B cell (primary cell): ENCODE results near the gene ZNF730. TPM values are rescaled to one million over a fixed set of nuclear protein-coding genes. Genes with fewer than 3 reads are reported as not detected.
"Not testable (repeated sequence)": the region's sequence is repeated elsewhere in the genome, so short reads cannot be mapped to it uniquely, and the experiment has no call there.

Source experiments
- ATAC-seq: fragments of 200-7000 bp; cut with Tn5 transposase; one replicate; pipeline ENCODE4 v1.10.0; 2021; ENCODE audit warnings: low read depth, mild to moderate bottlenecking, moderate number of reproducible peaks, moderate library complexity
- CTCF ChIA-PET: fragments of 350-600 bp; sonication (Branson Sonifier 250); formaldehyde crosslinking; loops from one replicate; lab custom pipeline; 2021; ENCODE audit warnings: antibody characterized with exemption, inconsistent platforms; lab: Charles Lee
- POLR2A ChIA-PET: fragments of 350-600 bp; sonication (Branson Sonifier 250); formaldehyde crosslinking; loops from one replicate; lab custom pipeline; 2021; ENCODE audit warnings: antibody characterized with exemption; lab: Charles Lee
- DNase-seq: peaks from one replicate; pipeline ENCODE4 v3.0.0; 2013
- H2AFZ ChIP-seq: 2 replicates; pipeline ENCODE4 v1.6.1; 2012; ENCODE audit warnings: mild to moderate bottlenecking, low read depth, low read length; ENCODE audit not compliant: insufficient read depth, poor library complexity, severe bottlenecking
- H3K27ac ChIP-seq, 2 donors: 1 replicate in 1 of 2; 2 replicates in 1 of 2; pipeline ENCODE4 v1.5.1; 2012 to 2013; ENCODE audit warnings: low read length in 2 of 2, mild to moderate bottlenecking in 2 of 2, moderate library complexity in 1 of 2
- H3K27me3 ChIP-seq, 4 experiments: fragments of 200-600 bp in 1 of 4; sonication (generic) in 1 of 4; replicated peaks in 1 of 4; 1 replicate in 2 of 4; 2 replicates in 2 of 4; pipeline versions ENCODE4 v1.6.1 to v1.7.0; 2013 to 2016; ENCODE audit warnings: low read length in 3 of 4, mild to moderate bottlenecking in 2 of 4, mixed read lengths in 1 of 4, moderate library complexity in 1 of 4; ENCODE audit not compliant: insufficient read depth in 4 of 4, control insufficient read depth in 3 of 4; ENCODE audit errors: control extremely low read depth in 1 of 4
- H3K36me3 ChIP-seq, 2 experiments: replicated peaks in 1 of 2; 1 replicate in 1 of 2; 2 replicates in 1 of 2; pipeline versions ENCODE4 v1.6.1 to v1.7.1; 2013; ENCODE audit warnings: low read length in 1 of 2; ENCODE audit not compliant: insufficient read depth in 2 of 2, control insufficient read depth in 1 of 2; ENCODE audit errors: control extremely low read depth in 1 of 2, extremely low read depth in 1 of 2
- H3K4me1 ChIP-seq, 2 donors: fragments of 200-600 bp in 1 of 2; sonication (generic) in 1 of 2; 1 replicate in 1 of 2; 2 replicates in 1 of 2; pipeline versions ENCODE4 v1.5.1 to v1.6.1; 2013 to 2017; ENCODE audit warnings: low read length in 2 of 2; ENCODE audit not compliant: control insufficient read depth in 2 of 2, insufficient read depth in 2 of 2
- H3K4me2 ChIP-seq: replicated peaks from 2 replicates; pipeline ENCODE3; 2012; ENCODE audit warnings: mild to moderate bottlenecking, low read depth, low read length; ENCODE audit not compliant: poor library complexity, severe bottlenecking
- H3K4me3 ChIP-seq, 5 experiments: fragments of 200-600 bp in 1 of 5; sonication (generic) in 1 of 5; 1 replicate in 3 of 5; 2 replicates in 2 of 5; pipeline versions ENCODE4 v1.5.1 to v1.7.0; 2011 to 2016; ENCODE audit warnings: low read length in 4 of 5, mild to moderate bottlenecking in 4 of 5, low read depth in 2 of 5, control low read depth in 1 of 5, moderate library complexity in 1 of 5; ENCODE audit not compliant: insufficient read depth in 1 of 5; ENCODE audit errors: control extremely low read depth in 1 of 5, extremely low read depth in 1 of 5
- H3K79me2 ChIP-seq: fragments of 200-600 bp; sonication (generic); one replicate; pipeline ENCODE4 v1.6.0; 2016; ENCODE audit warnings: low read length; ENCODE audit not compliant: control insufficient read depth, insufficient read depth
- H3K9ac ChIP-seq: fragments of 200-600 bp; sonication (generic); 2 replicates; pipeline ENCODE4 v1.6.1; 2017; ENCODE audit warnings: mild to moderate bottlenecking, low read length, moderate library complexity
- H3K9me3 ChIP-seq, 3 donors: one replicate each; pipeline versions ENCODE4 v1.6.1 to v1.7.1; 2013; ENCODE audit warnings: low read length in 2 of 3; ENCODE audit not compliant: control insufficient read depth in 2 of 3, insufficient read depth in 1 of 3; ENCODE audit errors: control extremely low read depth in 1 of 3
- H4K20me1 ChIP-seq: 2 replicates; pipeline ENCODE4 v1.6.0; 2012; ENCODE audit warnings: mild to moderate bottlenecking, low read length; ENCODE audit not compliant: insufficient read depth, control insufficient read depth, poor library complexity, severe bottlenecking
- H3K27ac Mint-ChIP-seq: one replicate; pipeline ENCODE4 v1.8.0; 2021; ENCODE audit warnings: mixed read lengths
- H3K27me3 Mint-ChIP-seq: one replicate; pipeline ENCODE4 v1.8.0; 2021; ENCODE audit warnings: mixed read lengths
- H3K4me1 Mint-ChIP-seq: one replicate; pipeline ENCODE4 v1.8.0; 2021; ENCODE audit warnings: mixed read lengths
- H3K4me3 Mint-ChIP-seq: one replicate; pipeline ENCODE4 v1.8.0; 2021; ENCODE audit warnings: mixed read lengths
- H3K9me3 Mint-ChIP-seq: one replicate; pipeline ENCODE4 v1.8.0; 2022; ENCODE audit warnings: mixed read lengths; ENCODE audit not compliant: insufficient read depth
- CTCF ChIP-seq: fragments of 200-600 bp; IDR thresholded peaks from one replicate; pipeline ENCODE4 v1.8.0; 2022; ENCODE audit warnings: antibody characterized with exemption, mild to moderate bottlenecking
- EZH2 ChIP-seq: IDR thresholded peaks from 2 replicates; pipeline ENCODE4 v1.6.1; 2012; ENCODE audit warnings: borderline replicate concordance, low read depth, mild to moderate bottlenecking, moderate library complexity, low read length; ENCODE audit not compliant: insufficient read depth, poor library complexity, severe bottlenecking
- WGBS: methylation state at CpG from one replicate; pipeline ENCODE4 v1.1.5; 2013; ENCODE audit warnings: missing lambda C conversion rate; ENCODE audit not compliant: insufficient coverage; 5-methylcytosine and 5-hydroxymethylcytosine counted together
- intact Hi-C: fragments of 100-400 bp; cut with micrococcal nuclease; formaldehyde crosslinking; loops from one replicate; pipeline ENCODE4 v1.10.0; 2022
- polyA plus RNA-seq: library from polyadenylated mRNA; depleted of rRNA; stranded (reverse); fragments of >200 nt; gene quantifications from 2 replicates; pipeline ENCODE4 v1.2.3, GENCODE V29; 2012
- total RNA-seq, 2 donors: library from RNA; stranded (reverse); fragments of 120-200 nt in 1 of 2; gene quantifications; 1 replicate in 1 of 2; 2 replicates in 1 of 2; pipeline versions ENCODE4 v1.2.3 to v1.2.4, GENCODE V29; 2013 to 2022

ZNF730 gene
- total and polyA plus RNA-seq, 2 donors (not counting 1 experiment from before 2014, with no cell fraction given) = 0.22 to 0.86 TPM

DNA sequence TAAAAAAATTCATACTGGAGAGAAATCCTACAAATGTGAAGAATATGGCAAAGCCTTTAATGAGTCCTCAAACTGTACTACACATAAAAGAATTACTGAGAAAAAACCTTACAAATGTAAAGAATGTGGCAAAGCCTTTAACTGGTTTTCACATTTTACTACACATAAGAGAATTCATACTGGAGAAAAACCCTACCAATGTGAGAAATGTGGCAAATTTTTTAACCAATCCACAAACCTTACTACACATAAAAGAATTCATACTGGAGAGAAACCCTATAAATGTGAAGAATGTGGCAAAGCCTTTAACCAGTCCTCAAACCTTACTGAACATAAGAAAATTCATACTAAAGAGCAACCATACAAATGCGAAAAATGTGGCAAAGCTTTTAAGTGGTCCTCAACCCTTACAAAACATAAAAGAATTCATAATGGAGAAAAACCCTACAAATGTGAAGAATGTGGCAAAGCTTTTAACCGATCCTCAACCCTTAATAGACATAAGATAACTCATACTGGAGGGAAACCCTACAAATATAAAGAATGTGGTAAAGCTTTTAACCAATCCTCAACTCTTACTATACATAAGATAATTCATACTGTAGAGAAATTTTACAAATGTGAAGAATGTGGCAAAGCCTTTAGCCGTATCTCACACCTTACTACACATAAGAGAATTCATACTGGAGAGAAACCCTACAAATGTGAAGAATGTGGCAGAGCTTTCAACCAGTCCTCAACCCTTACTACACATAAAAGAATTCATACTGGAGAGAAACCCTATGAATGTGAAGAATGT is 29.0 kb downstream of the ZNF730 start:
- WGBS = no CpG with 5 or more reads among the region's 3 CpGs
- Histone ChIP-seq H3K27me3 (no peaks in the 10 kb centered on the region), H3K4me3 (no peak overlapping the region), H3K27ac (no peak overlapping the region), H2AFZ (no peak overlapping the region), H3K4me1 (no peaks in the 10 kb centered on the region), H3K79me2 (no peaks in the 10 kb centered on the region), H3K4me2 (no peak overlapping the region), H3K9ac (no peak overlapping the region), H4K20me1 (no peaks in the 10 kb centered on the region), H3K36me3 (no peaks in the 10 kb centered on the region), H3K9me3 (peaks cover 5 to 28% (median 26%) of the 10 kb centered on the region in 3 donors)
- ATAC-seq (no peak), DNase-seq (no peak)
- TF ChIP-seq EZH2 = no peak
- TF ChIP-seq CTCF = no peak
- no peak overlapping the region for H3K4me3 Mint-ChIP-seq
- H3K27ac Mint-ChIP-seq = no peak overlapping the region
- no peaks in the 10 kb centered on the region for H3K4me1 Mint-ChIP-seq
- ChIA-PET POLR2A (no interaction called here), CTCF (no interaction called here)
- H3K9me3 Mint-ChIP-seq = peaks cover 17% of the 10 kb centered on the region
- intact Hi-C loops = no loop called here
- H3K27me3 Mint-ChIP-seq = no peaks in the 10 kb centered on the region

- Histone ChIP-seq H3K4me3 (no peak overlapping the region), H3K4me1 (no peaks in the 10 kb centered on the region), H3K9ac (no peak overlapping the region), H3K4me2 (no peak overlapping the region), H3K27ac (no peak overlapping the region), H4K20me1 (no peaks in the 10 kb centered on the region), H3K9me3 (peaks cover 0 to 23% (median 0%) of the 10 kb centered on the region in 3 donors), H2AFZ (no peak overlapping the region), H3K79me2 (no peaks in the 10 kb centered on the region), H3K27me3 (no peaks in the 10 kb centered on the region), H3K36me3 (no peaks in the 10 kb centered on the region)
- ChIA-PET CTCF (no interaction called here), POLR2A (no interaction called here)
- TF ChIP-seq CTCF (no peak), EZH2 (no peak)
- Mint-ChIP-seq H3K27ac (no peak overlapping the region), H3K4me1 (no peaks in the 10 kb centered on the region), H3K4me3 (no peak overlapping the region), H3K9me3 (peaks cover 4% of the 10 kb centered on the region), H3K27me3 (no peaks in the 10 kb centered on the region)
- ATAC-seq (no peak), DNase-seq (no peak)
- 98% methylated on average over 14 of the region's 23 CpGs for WGBS
- intact Hi-C loops = no loop called here
Measured at GRCh38 chr19:23160766-23161165, 43.9 kb downstream of the ZNF730 start.

DNA sequence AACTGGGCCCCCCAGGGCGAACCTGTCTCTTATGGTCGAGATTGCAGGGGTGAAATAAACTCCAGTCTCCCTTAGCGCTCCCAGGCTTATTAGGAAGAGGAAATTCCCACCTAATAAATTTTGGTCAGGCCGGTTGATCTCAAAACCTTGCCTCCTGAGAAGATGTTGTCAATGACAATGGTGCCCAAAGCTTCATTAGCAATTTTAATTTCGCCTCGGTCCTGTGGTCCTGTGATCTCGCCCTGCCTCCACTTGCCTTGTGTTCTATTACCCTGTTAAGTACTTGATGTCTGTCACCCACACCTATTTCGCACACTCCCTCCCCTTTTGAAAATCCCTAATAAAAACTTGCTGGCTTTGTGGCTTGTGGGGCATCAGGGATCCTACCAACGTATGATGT is 51.5 kb downstream of the ZNF730 start:
- WGBS = 6% methylated on average over 3 of the region's 9 CpGs
- not testable (repeated sequence) for H3K9me3 Mint-ChIP-seq

More for the DNA sequence above, 51.5 kb downstream of the ZNF730 start:
- H3K27me3 Mint-ChIP-seq, POLR2A ChIA-PET, H3K27ac ChIP-seq, H3K4me2 ChIP-seq, ATAC-seq, DNase-seq, H2AFZ ChIP-seq, H4K20me1 ChIP-seq, H3K4me3 Mint-ChIP-seq, H3K79me2 ChIP-seq, H3K27ac Mint-ChIP-seq, intact Hi-C loops, H3K4me1 ChIP-seq, CTCF ChIA-PET, H3K9ac ChIP-seq, H3K4me1 Mint-ChIP-seq, H3K27me3 ChIP-seq, H3K4me3 ChIP-seq, H3K36me3 ChIP-seq: not testable (repeated sequence)
- peaks cover 0 to 11% (median 0%) of the 10 kb centered on the region in 3 donors for H3K9me3 ChIP-seq
